Purkinje cell (primary cell): ENCODE measurements around the gene NR2E3. TPM values are rescaled to one million over a fixed set of nuclear protein-coding genes. Genes with fewer than 3 reads are reported as not detected.

Experiments
- polyA plus RNA-seq: library from polyadenylated mRNA; unstranded; fragments of >200 nt; fragmentation: Nextera tagmentation; gene quantifications from 2 replicates; pipeline ENCODE4 v1.2.1, GENCODE V29; 2014

Gene NR2E3
- polyA plus RNA-seq, result 1.3 and 1.5 TPM in 2 replicates

GRCh38 chr15:71810256-71811035, at the start of gene NR2E3:
TSS of gene NR2E3 (plus strand) at chr15:71810554. CDS start at chr15:71810744, 190 bp downstream.

